HEK293 (cell line): ENCODE data around the gene TDP2.

Experiments used
- CTCF ChIA-PET: fragments of 350-600 bp; formaldehyde crosslinking; extraction: SDS; loops from one replicate; lab custom pipeline; 2021; ENCODE audit warnings: antibody characterized with exemption; lab: Yijun Ruan, JAX
- POLR2A ChIA-PET: fragments of 300-600 bp; formaldehyde crosslinking; extraction: SDS; loops from one replicate; lab custom pipeline; 2020; ENCODE audit warnings: antibody characterized with exemption, inconsistent platforms; lab: Yijun Ruan, JAX
- H3K27ac ChIP-seq: fragments of 200-500 bp; sonication (Bioruptor generic); 2 replicates; pipeline ENCODE4 v1.5.1; 2014; ENCODE audit warnings: low read depth, low read length, control low read depth, inconsistent platforms; ENCODE audit errors: extremely low read depth
- H3K36me3 ChIP-seq, 2 experiments: fragments of 200-500 bp in 1 of 2; sonication (Bioruptor generic) in 1 of 2; 1 replicate in 1 of 2; 2 replicates in 1 of 2; pipeline ENCODE4 v1.5.1; 2014 to 2017; ENCODE audit warnings: inconsistent platforms in 2 of 2, low read length in 2 of 2; ENCODE audit not compliant: control insufficient read depth in 2 of 2, insufficient read depth in 1 of 2
- H3K4me1 ChIP-seq: fragments of 200-500 bp; sonication (Bioruptor generic); 2 replicates; pipeline ENCODE4 v1.5.1; 2014; ENCODE audit warnings: mild to moderate bottlenecking, low read length, inconsistent platforms; ENCODE audit not compliant: control insufficient read depth, insufficient read depth
- H3K4me3 ChIP-seq: 2 replicates; pipeline ENCODE4 v1.5.1; 2011; ENCODE audit warnings: low read depth, mild to moderate bottlenecking, control low read depth, low read length, moderate library complexity
- H3K9me3 ChIP-seq: fragments of 200-500 bp; sonication (Bioruptor generic); 2 replicates; pipeline ENCODE4 v1.5.1; 2014; ENCODE audit warnings: low read depth, low read length, inconsistent platforms; ENCODE audit not compliant: control insufficient read depth, insufficient read depth
- AEBP2 ChIP-seq: fragments of 450-650 bp; formaldehyde crosslinking; IDR thresholded peaks from 2 replicates; pipeline ENCODE4 v1.5.1; 2016; ENCODE audit warnings: missing biosample characterization, missing genetic modification characterization, borderline replicate concordance
- GLI2 ChIP-seq: fragments of 450-650 bp; formaldehyde crosslinking; IDR thresholded peaks from 2 replicates; pipeline ENCODE4; 2017; ENCODE audit warnings: missing biosample characterization, missing genetic modification characterization, low read depth, borderline replicate concordance
- KLF8 ChIP-seq: fragments of 450-650 bp; formaldehyde crosslinking; IDR thresholded peaks from 2 replicates; pipeline ENCODE4 v1.5.1; 2016; ENCODE audit warnings: missing biosample characterization, missing genetic modification characterization
- MZF1 ChIP-seq: fragments of 450-650 bp; formaldehyde crosslinking; IDR thresholded peaks from 2 replicates; pipeline ENCODE4 v1.5.1; 2017; ENCODE audit warnings: missing biosample characterization, missing genetic modification characterization, borderline replicate concordance
- PRDM1 ChIP-seq: fragments of 450-650 bp; formaldehyde crosslinking; IDR thresholded peaks from 2 replicates; pipeline ENCODE4; 2016; ENCODE audit warnings: missing biosample characterization, missing genetic modification characterization
- REPIN1 ChIP-seq: fragments of 450-650 bp; formaldehyde crosslinking; IDR thresholded peaks from 2 replicates; pipeline ENCODE4 v1.5.1; 2017; ENCODE audit warnings: missing biosample characterization, missing genetic modification characterization, low read depth
- SP2 ChIP-seq: fragments of 450-650 bp; formaldehyde crosslinking; IDR thresholded peaks from 2 replicates; pipeline ENCODE4 v1.5.1; 2016; ENCODE audit warnings: missing biosample characterization, missing genetic modification characterization
- TCF7L2 ChIP-seq: IDR thresholded peaks from 2 replicates; pipeline ENCODE4 v1.6.1; 2011; ENCODE audit warnings: low read depth, mild to moderate bottlenecking, inconsistent platforms, low read length, moderate library complexity, borderline replicate concordance
- ZBTB1 ChIP-seq: fragments of 450-650 bp; formaldehyde crosslinking; IDR thresholded peaks from 2 replicates; pipeline ENCODE4 v1.5.1; 2016; ENCODE audit warnings: missing biosample characterization, missing genetic modification characterization
- ZBTB11 ChIP-seq: fragments of 450-650 bp; formaldehyde crosslinking; conservative IDR thresholded peaks from 2 replicates; pipeline ENCODE4 v1.5.1; 2016; ENCODE audit warnings: low read depth, missing biosample characterization, missing genetic modification characterization
- ZNF114 ChIP-seq: fragments of 450-650 bp; formaldehyde crosslinking; IDR thresholded peaks from 2 replicates; pipeline ENCODE4 v1.5.0; 2017; ENCODE audit warnings: missing biosample characterization, missing genetic modification characterization
- ZNF18 ChIP-seq: fragments of 450-650 bp; formaldehyde crosslinking; IDR thresholded peaks from 2 replicates; pipeline ENCODE4 v1.5.1; 2016; ENCODE audit warnings: missing biosample characterization, missing genetic modification characterization
- ZNF354C ChIP-seq: fragments of 450-650 bp; formaldehyde crosslinking; IDR thresholded peaks from 2 replicates; pipeline ENCODE4 v1.5.1; 2016; ENCODE audit warnings: missing biosample characterization, missing genetic modification characterization, low read depth, borderline replicate concordance
- ZNF530 ChIP-seq: fragments of 450-650 bp; formaldehyde crosslinking; IDR thresholded peaks from 2 replicates; pipeline ENCODE4 v1.5.1; 2016; ENCODE audit warnings: low read depth, missing biosample characterization, missing genetic modification characterization
- ZNF561 ChIP-seq: fragments of 450-650 bp; IDR thresholded peaks from 2 replicates; pipeline ENCODE4 v1.5.1; 2018; ENCODE audit warnings: missing biosample characterization, missing genetic modification characterization, borderline replicate concordance
- ZNF621 ChIP-seq: fragments of 450-650 bp; formaldehyde crosslinking; IDR thresholded peaks from 2 replicates; pipeline ENCODE4 v1.5.1; 2017; ENCODE audit warnings: missing biosample characterization, missing genetic modification characterization
- ZNF670 ChIP-seq: fragments of 450-650 bp; formaldehyde crosslinking; IDR thresholded peaks from 2 replicates; pipeline ENCODE4 v1.5.1; 2016; ENCODE audit warnings: missing biosample characterization, missing genetic modification characterization, low read depth
- ZNF843 ChIP-seq: fragments of 450-650 bp; formaldehyde crosslinking; IDR thresholded peaks from 2 replicates; pipeline ENCODE4 v1.5.1; 2016; ENCODE audit warnings: missing biosample characterization, missing genetic modification characterization
- ZSCAN4 ChIP-seq: fragments of 450-650 bp; formaldehyde crosslinking; IDR thresholded peaks from 2 replicates; pipeline ENCODE4 v1.5.1; 2017; ENCODE audit warnings: missing biosample characterization, missing genetic modification characterization
- TF ChIP-seq, protein P1 (sequence below): fragments of 450-650 bp; formaldehyde crosslinking; IDR thresholded peaks from 2 replicates; pipeline ENCODE4 v1.5.1; 2016; ENCODE audit warnings: missing biosample characterization, missing genetic modification characterization, borderline replicate concordance
- TF ChIP-seq, protein P2 (sequence below): fragments of 450-650 bp; formaldehyde crosslinking; IDR thresholded peaks from 2 replicates; pipeline ENCODE4 v1.5.1; 2016; ENCODE audit warnings: missing biosample characterization, missing genetic modification characterization

Gene TDP2

DNA sequence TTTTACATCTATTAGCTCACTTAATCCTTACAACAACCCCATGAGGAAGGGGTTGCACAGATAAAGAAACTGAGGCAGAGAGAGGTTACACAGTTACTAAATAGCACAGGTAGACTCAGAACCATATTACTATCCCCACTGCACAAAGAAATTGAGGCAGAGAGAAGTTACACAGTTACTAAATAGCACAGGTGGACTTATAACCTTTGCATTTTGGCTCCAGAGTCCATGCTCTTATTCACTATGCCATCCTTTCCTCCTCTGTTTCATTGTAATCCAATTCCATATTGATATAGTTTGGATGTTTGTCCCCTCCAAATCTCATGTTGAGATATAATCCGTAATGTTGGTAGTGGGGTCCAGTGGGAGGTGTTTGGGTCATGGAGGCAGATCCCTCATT lies 3.5 kb downstream of the TDP2 start:
- H3K4me3 ChIP-seq = no peak overlapping the region
- H3K36me3 ChIP-seq = peaks cover 9 to 36% of the 10 kb centered on the region in 2 experiments; a peak in 2 of 3 replicates
- no peaks in the 10 kb centered on the region; the same call in 1 of the 2 replicates for H3K4me1 ChIP-seq
- no peak for TF ChIP-seq KLF8
- TF ChIP-seq SP2 (tag by site-specific recombination) = no peak
- TF ChIP-seq ZNF843 (tag by site-specific recombination) = no peak
- no peak for TF ChIP-seq ZNF561 (tag by site-specific recombination)
- no peak for TF ChIP-seq ZNF114 (tag by site-specific recombination)
- TF ChIP-seq, protein P1, sequence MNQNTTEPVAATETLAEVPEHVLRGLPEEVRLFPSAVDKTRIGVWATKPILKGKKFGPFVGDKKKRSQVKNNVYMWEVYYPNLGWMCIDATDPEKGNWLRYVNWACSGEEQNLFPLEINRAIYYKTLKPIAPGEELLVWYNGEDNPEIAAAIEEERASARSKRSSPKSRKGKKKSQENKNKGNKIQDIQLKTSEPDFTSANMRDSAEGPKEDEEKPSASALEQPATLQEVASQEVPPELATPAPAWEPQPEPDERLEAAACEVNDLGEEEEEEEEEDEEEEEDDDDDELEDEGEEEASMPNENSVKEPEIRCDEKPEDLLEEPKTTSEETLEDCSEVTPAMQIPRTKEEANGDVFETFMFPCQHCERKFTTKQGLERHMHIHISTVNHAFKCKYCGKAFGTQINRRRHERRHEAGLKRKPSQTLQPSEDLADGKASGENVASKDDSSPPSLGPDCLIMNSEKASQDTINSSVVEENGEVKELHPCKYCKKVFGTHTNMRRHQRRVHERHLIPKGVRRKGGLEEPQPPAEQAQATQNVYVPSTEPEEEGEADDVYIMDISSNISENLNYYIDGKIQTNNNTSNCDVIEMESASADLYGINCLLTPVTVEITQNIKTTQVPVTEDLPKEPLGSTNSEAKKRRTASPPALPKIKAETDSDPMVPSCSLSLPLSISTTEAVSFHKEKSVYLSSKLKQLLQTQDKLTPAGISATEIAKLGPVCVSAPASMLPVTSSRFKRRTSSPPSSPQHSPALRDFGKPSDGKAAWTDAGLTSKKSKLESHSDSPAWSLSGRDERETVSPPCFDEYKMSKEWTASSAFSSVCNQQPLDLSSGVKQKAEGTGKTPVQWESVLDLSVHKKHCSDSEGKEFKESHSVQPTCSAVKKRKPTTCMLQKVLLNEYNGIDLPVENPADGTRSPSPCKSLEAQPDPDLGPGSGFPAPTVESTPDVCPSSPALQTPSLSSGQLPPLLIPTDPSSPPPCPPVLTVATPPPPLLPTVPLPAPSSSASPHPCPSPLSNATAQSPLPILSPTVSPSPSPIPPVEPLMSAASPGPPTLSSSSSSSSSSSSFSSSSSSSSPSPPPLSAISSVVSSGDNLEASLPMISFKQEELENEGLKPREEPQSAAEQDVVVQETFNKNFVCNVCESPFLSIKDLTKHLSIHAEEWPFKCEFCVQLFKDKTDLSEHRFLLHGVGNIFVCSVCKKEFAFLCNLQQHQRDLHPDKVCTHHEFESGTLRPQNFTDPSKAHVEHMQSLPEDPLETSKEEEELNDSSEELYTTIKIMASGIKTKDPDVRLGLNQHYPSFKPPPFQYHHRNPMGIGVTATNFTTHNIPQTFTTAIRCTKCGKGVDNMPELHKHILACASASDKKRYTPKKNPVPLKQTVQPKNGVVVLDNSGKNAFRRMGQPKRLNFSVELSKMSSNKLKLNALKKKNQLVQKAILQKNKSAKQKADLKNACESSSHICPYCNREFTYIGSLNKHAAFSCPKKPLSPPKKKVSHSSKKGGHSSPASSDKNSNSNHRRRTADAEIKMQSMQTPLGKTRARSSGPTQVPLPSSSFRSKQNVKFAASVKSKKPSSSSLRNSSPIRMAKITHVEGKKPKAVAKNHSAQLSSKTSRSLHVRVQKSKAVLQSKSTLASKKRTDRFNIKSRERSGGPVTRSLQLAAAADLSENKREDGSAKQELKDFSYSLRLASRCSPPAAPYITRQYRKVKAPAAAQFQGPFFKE (tag by site-specific recombination) = no peak
- no peak for TF ChIP-seq GLI2 (tag by site-specific recombination)
- TF ChIP-seq, protein P2, sequence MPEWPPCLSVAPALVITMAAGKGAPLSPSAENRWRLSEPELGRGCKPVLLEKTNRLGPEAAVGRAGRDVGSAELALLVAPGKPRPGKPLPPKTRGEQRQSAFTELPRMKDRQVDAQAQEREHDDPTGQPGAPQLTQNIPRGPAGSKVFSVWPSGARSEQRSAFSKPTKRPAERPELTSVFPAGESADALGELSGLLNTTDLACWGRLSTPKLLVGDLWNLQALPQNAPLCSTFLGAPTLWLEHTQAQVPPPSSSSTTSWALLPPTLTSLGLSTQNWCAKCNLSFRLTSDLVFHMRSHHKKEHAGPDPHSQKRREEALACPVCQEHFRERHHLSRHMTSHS (tag by site-specific recombination) = no peak
- TF ChIP-seq ZBTB1 (tag by site-specific recombination) = no peak
- TF ChIP-seq ZNF18 (tag by site-specific recombination) = no peak
- TF ChIP-seq REPIN1 (tag by site-specific recombination) = no peak
- no peak for TF ChIP-seq ZNF354C (tag by site-specific recombination)
- POLR2A ChIA-PET = no interaction called here
- no peaks in the 10 kb centered on the region for H3K9me3 ChIP-seq
- H3K27ac ChIP-seq = no peak overlapping the region
- CTCF ChIA-PET = no interaction called here

DNA sequence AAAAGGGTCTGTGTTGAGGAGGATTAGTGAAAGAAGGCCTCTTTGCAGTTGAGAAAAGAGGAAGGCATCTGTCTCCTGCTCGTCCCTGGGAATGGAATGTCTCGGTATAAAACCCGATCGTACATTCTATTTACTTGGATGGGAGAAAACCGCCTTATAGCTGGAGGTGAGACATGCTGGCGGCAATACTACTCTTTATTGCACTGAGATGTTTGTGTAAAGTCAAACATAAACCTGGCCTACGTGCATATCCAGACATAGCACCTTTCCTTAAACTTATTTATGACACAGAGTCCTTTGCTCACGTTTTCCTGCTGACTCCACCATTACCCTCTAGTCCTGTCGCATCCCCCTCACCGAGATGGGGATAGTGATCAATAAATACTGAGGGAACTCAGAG lies 4.5 kb downstream of the TDP2 start:
- Histone ChIP-seq H3K4me3 (no peak overlapping the region), H3K36me3 (peaks cover 14 to 42% of the 10 kb centered on the region in 2 experiments; a peak in 2 of 3 replicates), H3K27ac (no peak overlapping the region), H3K9me3 (no peaks in the 10 kb centered on the region), H3K4me1 (no peaks in the 10 kb centered on the region)
- ChIA-PET POLR2A (no interaction called here), CTCF (no interaction called here)
- TF ChIP-seq MZF1 (no peak), ZSCAN4 (tag by site-specific recombination) (no peak), PRDM1 (tag by site-specific recombination) (no peak), AEBP2 (tag by site-specific recombination) (no peak), TCF7L2 (no peak), SP2 (tag by site-specific recombination) (no peak), ZNF530 (tag by site-specific recombination) (no peak), ZNF621 (tag by site-specific recombination) (no peak), ZNF670 (tag by site-specific recombination) (no peak), ZBTB11 (tag by site-specific recombination) (no peak)
